Testis (tissue), 3 donors: ENCODE data around the gene IQSEC1. TPM values are rescaled to one million over a fixed set of nuclear protein-coding genes. Genes with fewer than 3 reads are reported as not detected.

Experiments
- DNase-seq: peaks from one replicate; pipeline ENCODE4 v3.0.0-alpha.2; 2019
- H3K27ac ChIP-seq, 2 donors: fragments of 200-600 bp; sonication (generic); one replicate each; pipeline ENCODE4 v1.5.1; 2019
- H3K27me3 ChIP-seq: fragments of 200-600 bp; sonication (generic); one replicate; pipeline ENCODE4 v1.5.1; 2019
- H3K36me3 ChIP-seq: fragments of 200-600 bp; sonication (generic); one replicate; pipeline ENCODE4 v1.5.1; 2017; ENCODE audit warnings: low read depth; ENCODE audit errors: missing control alignments
- H3K4me1 ChIP-seq: fragments of 200-600 bp; sonication (generic); one replicate; pipeline ENCODE4 v1.5.1; 2019
- H3K4me3 ChIP-seq, 2 donors: fragments of 200-600 bp; sonication (generic); one replicate each; pipeline ENCODE4 v1.5.1; 2017 to 2019
- H3K9me3 ChIP-seq: fragments of 200-600 bp; sonication (generic); one replicate; pipeline ENCODE4 v1.5.1; 2017
- POLR2A ChIP-seq: fragments of 450-650 bp; IDR thresholded peaks from one replicate; pipeline ENCODE4 v1.6.1; 2017; ENCODE audit warnings: antibody characterized with exemption, mild to moderate bottlenecking, moderate library complexity
- WGBS, 2 donors: methylation state at CpG; one replicate each; pipeline ENCODE4 v1.1.5; 2018; 5-methylcytosine and 5-hydroxymethylcytosine counted together
- intact Hi-C: fragments of 100-400 bp; cut with DNase I; formaldehyde crosslinking; loops from one replicate; pipeline ENCODE4 v1.15.1; 2023; ENCODE audit warnings: low total_unique reads
- polyA plus RNA-seq: library from polyadenylated mRNA; stranded (reverse); fragments of 350-450 nt; fragmentation: Illumina TruSeq; extraction: RNeasy Lipid Tissue Mini Kit (QIAGEN cat#74804); gene quantifications from one replicate; pipeline ENCODE4 v1.2.3, GENCODE V29; 2014; ENCODE audit warnings: low read depth, low replicate concordance; ENCODE audit not compliant: insufficient read depth
- total RNA-seq, 2 donors: library from RNA; depleted of rRNA; stranded (reverse); fragments of >200 nt; gene quantifications; one replicate each; pipeline ENCODE4 v1.2.3, GENCODE V29; 2016
- TF ChIP-seq, protein P1 (sequence below), 3 experiments: fragments of 450-650 bp in 2 of 3; fragments of 200-600 bp in 1 of 3; sonication (generic) in 1 of 3; IDR thresholded peaks; one replicate each; pipeline ENCODE4 v1.5.1; 2016 to 2019; ENCODE audit warnings: antibody characterized with exemption in 3 of 3, mild to moderate bottlenecking in 2 of 3, moderate library complexity in 1 of 3

The IQSEC1 gene
- total and polyA plus RNA-seq, 3 donors from 2014 or later: 32.9 to 89.4 (median 74.3) TPM

DNA sequence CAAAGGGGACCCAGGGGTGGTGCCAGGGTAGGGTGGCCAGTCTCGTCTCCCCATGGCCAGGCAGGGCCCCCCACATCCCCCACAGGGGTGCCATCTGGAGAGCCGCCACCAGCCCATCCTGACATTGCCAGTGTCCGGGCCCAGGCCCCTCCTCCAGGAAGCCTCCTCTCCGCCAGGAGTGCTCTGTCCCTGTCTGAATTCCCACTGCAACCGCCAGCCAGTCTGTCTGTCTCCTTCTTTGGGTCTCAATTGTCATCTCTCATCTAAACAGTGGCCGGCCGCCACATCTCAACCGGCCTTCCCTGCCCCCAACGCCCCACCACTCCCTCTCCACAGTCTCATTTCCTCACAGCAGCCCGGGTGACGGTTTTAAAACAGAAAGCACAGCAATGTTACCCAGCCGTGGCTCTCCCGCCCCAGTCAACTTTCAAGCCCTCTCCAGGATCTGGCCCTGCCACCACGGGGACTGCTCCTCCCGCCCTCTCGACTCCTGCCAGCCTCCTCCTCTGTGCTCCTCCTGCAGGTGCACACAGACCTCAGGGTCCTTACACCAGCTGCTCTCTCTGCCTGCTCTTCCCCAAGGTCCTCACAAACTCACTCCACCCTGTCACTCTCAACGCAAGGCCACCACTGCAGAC is 57.0 kb downstream of the IQSEC1 start:
- DNase-seq: no peak
- intact Hi-C loops: no loop called here
- Histone ChIP-seq H3K4me1 (peaks cover 9% of the 10 kb centered on the region), H3K4me3 (no peak overlapping the region), H3K27me3 (no peaks in the 10 kb centered on the region), H3K36me3 (no peaks in the 10 kb centered on the region), H3K9me3 (no peaks in the 10 kb centered on the region), H3K27ac (peak overlapping the region in 1 of 2 donors; percentile 24)
- 71 to 81% methylated on average over 16 to 17 of the region's 17 CpGs for WGBS, 2 donors
- TF ChIP-seq, protein P1, sequence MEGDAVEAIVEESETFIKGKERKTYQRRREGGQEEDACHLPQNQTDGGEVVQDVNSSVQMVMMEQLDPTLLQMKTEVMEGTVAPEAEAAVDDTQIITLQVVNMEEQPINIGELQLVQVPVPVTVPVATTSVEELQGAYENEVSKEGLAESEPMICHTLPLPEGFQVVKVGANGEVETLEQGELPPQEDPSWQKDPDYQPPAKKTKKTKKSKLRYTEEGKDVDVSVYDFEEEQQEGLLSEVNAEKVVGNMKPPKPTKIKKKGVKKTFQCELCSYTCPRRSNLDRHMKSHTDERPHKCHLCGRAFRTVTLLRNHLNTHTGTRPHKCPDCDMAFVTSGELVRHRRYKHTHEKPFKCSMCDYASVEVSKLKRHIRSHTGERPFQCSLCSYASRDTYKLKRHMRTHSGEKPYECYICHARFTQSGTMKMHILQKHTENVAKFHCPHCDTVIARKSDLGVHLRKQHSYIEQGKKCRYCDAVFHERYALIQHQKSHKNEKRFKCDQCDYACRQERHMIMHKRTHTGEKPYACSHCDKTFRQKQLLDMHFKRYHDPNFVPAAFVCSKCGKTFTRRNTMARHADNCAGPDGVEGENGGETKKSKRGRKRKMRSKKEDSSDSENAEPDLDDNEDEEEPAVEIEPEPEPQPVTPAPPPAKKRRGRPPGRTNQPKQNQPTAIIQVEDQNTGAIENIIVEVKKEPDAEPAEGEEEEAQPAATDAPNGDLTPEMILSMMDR (IDR thresholded peaks at IDR 0.05): no peak
- TF ChIP-seq POLR2A: no peak

- intact Hi-C loops: no loop called here
Observed at GRCh38 chr3:13015286-13016082, 57.7 kb downstream of the IQSEC1 start.

GRCh38 chr3:13014755-13015285 is 58.4 kb downstream of the IQSEC1 start:
- Histone ChIP-seq H3K27ac (no peak overlapping the region), H3K27me3 (no peaks in the 10 kb centered on the region), H3K36me3 (no peaks in the 10 kb centered on the region), H3K9me3 (no peaks in the 10 kb centered on the region), H3K4me1 (peaks cover 9% of the 10 kb centered on the region), H3K4me3 (no peak overlapping the region)
- no peak for DNase-seq
- intact Hi-C loops: no loop called here
- TF ChIP-seq, protein P1 (IDR thresholded peaks at IDR 0.05): no peak
- TF ChIP-seq POLR2A: no peak
- 82 to 98% methylated on average over 5 to 6 of the region's 6 CpGs for WGBS, 2 donors

More at GRCh38 chr3:13015286-13016082, 57.7 kb downstream of the IQSEC1 start:
- Histone ChIP-seq H3K27me3 (no peaks in the 10 kb centered on the region), H3K9me3 (no peaks in the 10 kb centered on the region), H3K4me3 (no peak overlapping the region), H3K27ac (peak overlapping the region in 1 of 2 donors; percentile 24), H3K4me1 (peaks cover 9% of the 10 kb centered on the region), H3K36me3 (no peaks in the 10 kb centered on the region)
- WGBS, 2 donors: 79 to 87% methylated on average over 13 to 17 of the region's 18 CpGs
- no peak for TF ChIP-seq POLR2A
- TF ChIP-seq, protein P1 (IDR thresholded peaks at IDR 0.05): no peak
- no peak for DNase-seq

- intact Hi-C loops: no loop called here
- Histone ChIP-seq H3K4me3 (no peak overlapping the region), H3K36me3 (no peaks in the 10 kb centered on the region), H3K4me1 (peaks cover 5% of the 10 kb centered on the region), H3K27ac (no peak overlapping the region), H3K9me3 (no peaks in the 10 kb centered on the region), H3K27me3 (no peaks in the 10 kb centered on the region)
- DNase-seq: no peak
- WGBS, 2 donors: 90% methylated on average over 3 to 7 of the region's 7 CpGs
- TF ChIP-seq, protein P1 (IDR thresholded peaks at IDR 0.05): no peak
- no peak for TF ChIP-seq POLR2A
Observed at GRCh38 chr3:13013994-13014754, 59.1 kb downstream of the IQSEC1 start.
